IPS DF 4.7 (cell line): ENCODE data around the gene NHERF1.

Experiments
- DNase-seq: peaks from one replicate; pipeline ENCODE4 v3.0.0-alpha.2; 2013; ENCODE audit warnings: low spot score; ENCODE audit errors: extremely low read depth

The NHERF1 gene

GRCh38 chr17:74732042-74732867 lies 16.2 kb upstream of the NHERF1 start:
- no peak for DNase-seq

GRCh38 chr17:74733365-74734122 lies 14.9 kb upstream of the NHERF1 start:
- DNase-seq = no peak

- no peak for DNase-seq
Observed at GRCh38 chr17:74734256-74734655, 14.2 kb upstream of the NHERF1 start.

GRCh38 chr17:74736513-74737298 lies 11.7 kb upstream of the NHERF1 start, which contains the start of gene RAB37:
Gene RAB37, plus strand, starts transcription at chr17:74737256. Its CDS starts 17 bp downstream, at chr17:74737273.
- DNase-seq = no peak

- DNase-seq = no peak
Observed at GRCh38 chr17:74737299-74738050, 11.0 kb upstream of the NHERF1 start.

- no peak for DNase-seq
Observed at GRCh38 chr17:74738051-74738996, 10.1 kb upstream of the NHERF1 start.

GRCh38 chr17:74739227-74739831 lies 9.1 kb upstream of the NHERF1 start:
- DNase-seq = no peak

- no peak for DNase-seq
Observed at GRCh38 chr17:74740173-74740572, 8.3 kb upstream of the NHERF1 start.

- DNase-seq = no peak
Observed at GRCh38 chr17:74740641-74741387, 7.6 kb upstream of the NHERF1 start.

- no peak for DNase-seq
Observed at GRCh38 chr17:74742153-74742515, 6.3 kb upstream of the NHERF1 start.

GRCh38 chr17:74742978-74743545 lies 5.4 kb upstream of the NHERF1 start:
- no peak for DNase-seq

GRCh38 chr17:74743755-74744154 lies 4.7 kb upstream of the NHERF1 start:
- no peak for DNase-seq

GRCh38 chr17:74744349-74744713 lies 4.1 kb upstream of the NHERF1 start:
- no peak for DNase-seq

- no peak for DNase-seq
Observed at GRCh38 chr17:74744714-74745547, 3.5 kb upstream of the NHERF1 start.

- DNase-seq = no peak
Observed at GRCh38 chr17:74745548-74746177, 2.8 kb upstream of the NHERF1 start.

GRCh38 chr17:74746376-74746775 lies 2.1 kb upstream of the NHERF1 start:
- no peak for DNase-seq

GRCh38 chr17:74746922-74747321 lies 1.5 kb upstream of the NHERF1 start:
- DNase-seq = no peak

- no peak for DNase-seq
Observed at GRCh38 chr17:74748279-74748528, 224 bp upstream of the NHERF1 start.
